ENCODE results near the gene ADH1A. TPM values are rescaled to one million over a fixed set of nuclear protein-coding genes. Genes with fewer than 3 reads are reported as not detected.

ADH1A gene
- total and polyA plus RNA-seq, 9 of the 15 experiments (the other 6 are each of a cell fraction or from before 2014, with no cell fraction given), result not detected

DNA sequence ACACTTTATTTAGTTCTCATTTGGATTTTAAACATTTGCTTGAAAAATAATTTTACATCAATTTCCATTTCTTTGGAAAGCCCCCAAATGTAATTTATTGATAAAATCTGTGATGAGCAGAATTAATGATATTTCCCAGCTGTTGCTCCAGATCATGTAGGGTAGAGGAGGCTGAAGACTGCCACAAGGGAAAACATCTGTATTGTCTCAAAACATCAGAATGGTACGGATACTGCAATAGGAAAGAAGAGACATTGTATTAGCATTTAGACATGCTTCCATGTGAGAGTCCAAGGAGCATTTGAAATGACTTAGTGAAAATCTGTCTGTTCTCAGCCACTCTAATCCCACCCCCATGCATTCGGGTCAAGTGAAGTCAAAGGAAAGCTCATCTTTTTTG is 14.4 kb downstream of the ADH1A start:
- no peaks in the 10 kb centered on the region for H3K4me1 ChIP-seq (replicated peaks in 1 of 2; ENCODE audit: control insufficient read depth in 2 of 2, insufficient read depth in 2 of 2, low read length in 2 of 2)
- H3K27me3 ChIP-seq (ENCODE audit: control insufficient read depth in 2 of 2, insufficient read depth in 2 of 2, low read length in 2 of 2), result no peaks in the 10 kb centered on the region
- H3K9me1 ChIP-seq (ENCODE audit: control insufficient read depth, insufficient read depth, low read length), result no peaks in the 10 kb centered on the region
- no peak for ATAC-seq
- in situ Hi-C loops (cut with MboI) (no loop called here), intact Hi-C loops (cut with micrococcal nuclease) (no loop called here)
- no peak for FAIRE-seq
- H3K27ac ChIP-seq (ENCODE audit: extremely low read depth, low read depth, low read length), result no peak overlapping the region
- H3K4me2 ChIP-seq (ENCODE audit: insufficient read depth, low read length), result no peak overlapping the region
- H4K20me1 ChIP-seq (replicated peaks; ENCODE audit: control insufficient read depth, insufficient read depth, low read length), result no peaks in the 10 kb centered on the region
- no peaks in the 10 kb centered on the region for H3K9me3 ChIP-seq (replicated peaks; ENCODE audit: control insufficient read depth, insufficient read depth, low read depth, low read length)
- no TSS peak for BruUV-seq (replicated peaks)
- no peaks in the 10 kb centered on the region for H3K79me2 ChIP-seq (ENCODE audit: control insufficient read depth, insufficient read depth, low read length)
- H3K4me3 ChIP-seq, result no peak overlapping the region
- no peak overlapping the region for H3K9ac ChIP-seq (ENCODE audit: insufficient read depth in 1 of 2, low read depth in 2 of 2, low read length in 2 of 2)
- no peak overlapping the region for H2AFZ ChIP-seq (ENCODE audit: low read depth, low read length)
- no peaks in the 10 kb centered on the region for H3K36me3 ChIP-seq (ENCODE audit: control insufficient read depth, insufficient read depth, low read length)
- ChIA-PET POLR2A (interaction anchor here (0.7 kb wide), 1 partner anchor 12 kb away, joined by 3 read pairs; no protein-coding TSS in a partner anchor), CTCF (ENCODE audit: low intra/inter-chr PET ratio) (no interaction called here)
- 0% methylated on average over 2 of the region's 2 CpGs for WGBS (ENCODE audit: insufficient coverage, low coverage, missing lambda C conversion rate)
- no peak for DNase-seq (ENCODE audit: extremely low read depth in 1 of 4, low spot score in 3 of 4)
- TF ChIP-seq, protein P1, sequence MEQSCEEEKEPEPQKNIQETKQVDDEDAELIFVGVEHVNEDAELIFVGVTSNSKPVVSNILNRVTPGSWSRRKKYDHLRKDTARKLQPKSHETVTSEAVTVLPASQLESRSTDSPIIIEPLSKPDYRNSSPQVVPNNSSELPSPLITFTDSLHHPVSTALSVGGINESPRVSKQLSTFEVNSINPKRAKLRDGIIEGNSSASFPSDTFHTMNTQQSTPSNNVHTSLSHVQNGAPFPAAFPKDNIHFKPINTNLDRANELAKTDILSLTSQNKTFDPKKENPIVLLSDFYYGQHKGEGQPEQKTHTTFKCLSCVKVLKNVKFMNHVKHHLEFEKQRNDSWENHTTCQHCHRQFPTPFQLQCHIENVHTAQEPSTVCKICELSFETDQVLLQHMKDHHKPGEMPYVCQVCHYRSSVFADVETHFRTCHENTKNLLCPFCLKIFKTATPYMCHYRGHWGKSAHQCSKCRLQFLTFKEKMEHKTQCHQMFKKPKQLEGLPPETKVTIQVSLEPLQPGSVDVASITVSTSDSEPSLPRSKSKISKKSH (CRISPR knock-in tag; IDR thresholded peaks at IDR 0.05), result no peak
- TF ChIP-seq JUND (IDR thresholded peaks at IDR 0.05; ENCODE audit: borderline replicate concordance, low read depth, low read length), result no peak
- no peak for TF ChIP-seq JUND (tag; IDR thresholded peaks at IDR 0.05; ENCODE audit: borderline replicate concordance, low read depth, low read length)
- TF ChIP-seq, protein P2, sequence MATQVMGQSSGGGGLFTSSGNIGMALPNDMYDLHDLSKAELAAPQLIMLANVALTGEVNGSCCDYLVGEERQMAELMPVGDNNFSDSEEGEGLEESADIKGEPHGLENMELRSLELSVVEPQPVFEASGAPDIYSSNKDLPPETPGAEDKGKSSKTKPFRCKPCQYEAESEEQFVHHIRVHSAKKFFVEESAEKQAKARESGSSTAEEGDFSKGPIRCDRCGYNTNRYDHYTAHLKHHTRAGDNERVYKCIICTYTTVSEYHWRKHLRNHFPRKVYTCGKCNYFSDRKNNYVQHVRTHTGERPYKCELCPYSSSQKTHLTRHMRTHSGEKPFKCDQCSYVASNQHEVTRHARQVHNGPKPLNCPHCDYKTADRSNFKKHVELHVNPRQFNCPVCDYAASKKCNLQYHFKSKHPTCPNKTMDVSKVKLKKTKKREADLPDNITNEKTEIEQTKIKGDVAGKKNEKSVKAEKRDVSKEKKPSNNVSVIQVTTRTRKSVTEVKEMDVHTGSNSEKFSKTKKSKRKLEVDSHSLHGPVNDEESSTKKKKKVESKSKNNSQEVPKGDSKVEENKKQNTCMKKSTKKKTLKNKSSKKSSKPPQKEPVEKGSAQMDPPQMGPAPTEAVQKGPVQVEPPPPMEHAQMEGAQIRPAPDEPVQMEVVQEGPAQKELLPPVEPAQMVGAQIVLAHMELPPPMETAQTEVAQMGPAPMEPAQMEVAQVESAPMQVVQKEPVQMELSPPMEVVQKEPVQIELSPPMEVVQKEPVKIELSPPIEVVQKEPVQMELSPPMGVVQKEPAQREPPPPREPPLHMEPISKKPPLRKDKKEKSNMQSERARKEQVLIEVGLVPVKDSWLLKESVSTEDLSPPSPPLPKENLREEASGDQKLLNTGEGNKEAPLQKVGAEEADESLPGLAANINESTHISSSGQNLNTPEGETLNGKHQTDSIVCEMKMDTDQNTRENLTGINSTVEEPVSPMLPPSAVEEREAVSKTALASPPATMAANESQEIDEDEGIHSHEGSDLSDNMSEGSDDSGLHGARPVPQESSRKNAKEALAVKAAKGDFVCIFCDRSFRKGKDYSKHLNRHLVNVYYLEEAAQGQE (IDR thresholded peaks at IDR 0.05; ENCODE audit: borderline replicate concordance), result no peak
- TF ChIP-seq, protein P2 (CRISPR knock-in tag; IDR thresholded peaks at IDR 0.05; ENCODE audit: low read depth), result no peak
- TF ChIP-seq, protein P3, sequence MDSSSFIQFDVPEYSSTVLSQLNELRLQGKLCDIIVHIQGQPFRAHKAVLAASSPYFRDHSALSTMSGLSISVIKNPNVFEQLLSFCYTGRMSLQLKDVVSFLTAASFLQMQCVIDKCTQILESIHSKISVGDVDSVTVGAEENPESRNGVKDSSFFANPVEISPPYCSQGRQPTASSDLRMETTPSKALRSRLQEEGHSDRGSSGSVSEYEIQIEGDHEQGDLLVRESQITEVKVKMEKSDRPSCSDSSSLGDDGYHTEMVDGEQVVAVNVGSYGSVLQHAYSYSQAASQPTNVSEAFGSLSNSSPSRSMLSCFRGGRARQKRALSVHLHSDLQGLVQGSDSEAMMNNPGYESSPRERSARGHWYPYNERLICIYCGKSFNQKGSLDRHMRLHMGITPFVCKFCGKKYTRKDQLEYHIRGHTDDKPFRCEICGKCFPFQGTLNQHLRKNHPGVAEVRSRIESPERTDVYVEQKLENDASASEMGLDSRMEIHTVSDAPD (CRISPR knock-in tag; IDR thresholded peaks at IDR 0.05), result no peak
- no peak for TF ChIP-seq SAP30 (IDR thresholded peaks at IDR 0.05; ENCODE audit: borderline replicate concordance, insufficient read depth, low read depth, low read length, poor library complexity, severe bottlenecking)
- no peak for TF ChIP-seq ZNF551 (CRISPR knock-in tag; IDR thresholded peaks at IDR 0.05)
- TF ChIP-seq MTA1 (IDR thresholded peaks at IDR 0.05; ENCODE audit: borderline replicate concordance), result no peak
- no peak for TF ChIP-seq DPF2 (IDR thresholded peaks at IDR 0.05)
- no peak for TF ChIP-seq SRSF3 (IDR thresholded peaks at IDR 0.05; ENCODE audit: insufficient read depth, low read length)
- no peak for TF ChIP-seq MED1 (CRISPR knock-in tag; IDR thresholded peaks at IDR 0.05; ENCODE audit: borderline replicate concordance)
- TF ChIP-seq KDM5B (IDR thresholded peaks at IDR 0.05; ENCODE audit: insufficient replicate concordance, low read depth, low read length), result no peak
